OCI-LY3 (cell line): Measurements from ENCODE around the gene TAMALIN.
A peak's percentile ranks its signal among the peaks of the same experiment; 100 is the strongest.

Source experiments
- H2AFZ ChIP-seq: fragments of 200-600, 300-600 bp; shearing (Covaris generic); 2 replicates; pipeline ENCODE4 v1.6.0; 2014; ENCODE audit warnings: antibody characterized with exemption, low read depth, low read length
- H3K27ac ChIP-seq: fragments of 200-600, 300-600 bp; sonication (generic); 2 replicates; pipeline ENCODE4 v1.5.1; 2014; ENCODE audit warnings: mild to moderate bottlenecking, low read length, moderate library complexity, mixed read lengths
- H3K27me3 ChIP-seq: fragments of 200-600, 300-600 bp; sonication (generic); 2 replicates; pipeline ENCODE4 v1.6.1; 2014; ENCODE audit warnings: low read depth, low read length, mixed read lengths
- H3K36me3 ChIP-seq: fragments of 200-600, 300-600 bp; sonication (generic); replicated peaks from 2 replicates; pipeline ENCODE3; 2014; ENCODE audit warnings: low read depth, low read length, mixed read lengths
- H3K4me1 ChIP-seq: fragments of 300-600, 200-600 bp; sonication (generic); 2 replicates; pipeline ENCODE4 v1.6.1; 2014; ENCODE audit warnings: low read length, mixed read lengths
- H3K4me2 ChIP-seq: fragments of 200-600, 300-600 bp; sonication (generic); 2 replicates; pipeline ENCODE4 v1.6.1; 2014; ENCODE audit warnings: low read length, mixed read lengths
- H3K4me3 ChIP-seq: fragments of 300-600, 200-600 bp; sonication (generic); 2 replicates; pipeline ENCODE4 v1.5.1; 2014; ENCODE audit warnings: antibody characterized with exemption, mild to moderate bottlenecking, low read length, moderate library complexity
- H3K79me2 ChIP-seq: fragments of 300-600, 200-600 bp; shearing (Covaris generic); 2 replicates; pipeline ENCODE4 v1.6.1; 2014; ENCODE audit warnings: mild to moderate bottlenecking, low read length, mixed read lengths
- H3K9ac ChIP-seq: fragments of 300-600, 200-600 bp; shearing (Covaris generic); 2 replicates; pipeline ENCODE4 v1.6.0; 2014; ENCODE audit warnings: mild to moderate bottlenecking, low read length, moderate library complexity
- H3K9me3 ChIP-seq: fragments of 200-600, 300-600 bp; shearing (Covaris generic); 2 replicates; pipeline ENCODE4 v1.6.1; 2014; ENCODE audit warnings: low read length, mixed read lengths; ENCODE audit not compliant: insufficient read depth
- H4K20me1 ChIP-seq: fragments of 200-600, 300-600 bp; sonication (generic); 2 replicates; pipeline ENCODE4 v1.6.1; 2016; ENCODE audit warnings: low read length, mixed read lengths; ENCODE audit not compliant: insufficient read depth
- CTCF ChIP-seq: fragments of 200-600, 300-600 bp; sonication (generic); IDR thresholded peaks from 2 replicates; pipeline ENCODE4 v1.5.1; 2014; ENCODE audit warnings: antibody characterized with exemption, low read length, low read depth
- EZH2phosphoT487 ChIP-seq: fragments of 200-600 bp; shearing (Covaris generic); IDR thresholded peaks from 2 replicates; pipeline ENCODE4 v1.6.1; 2018; ENCODE audit warnings: antibody characterized with exemption, mixed run types, low read depth

Gene TAMALIN

GRCh38 chr12:52033446-52034140, 26.8 kb downstream of the TAMALIN start:
- peaks cover 36% of the 10 kb centered on the region for H3K27me3 ChIP-seq

GRCh38 chr12:52035190-52035589, 28.4 kb downstream of the TAMALIN start:
- no peak overlapping the region for H3K4me3 ChIP-seq
- no peak for TF ChIP-seq CTCF
- TF ChIP-seq EZH2phosphoT487, result no peak
- no peak overlapping the region for H3K27ac ChIP-seq
- no peaks in the 10 kb centered on the region for H3K36me3 ChIP-seq
- H2AFZ ChIP-seq, result no peak overlapping the region
- H3K9me3 ChIP-seq, result no peaks in the 10 kb centered on the region
- peaks cover 24% of the 10 kb centered on the region for H3K4me1 ChIP-seq
- no peak overlapping the region for H3K4me2 ChIP-seq
- no peak overlapping the region for H3K9ac ChIP-seq
- H4K20me1 ChIP-seq, result no peaks in the 10 kb centered on the region
- H3K27me3 ChIP-seq, result peaks cover 29% of the 10 kb centered on the region
- H3K79me2 ChIP-seq, result no peaks in the 10 kb centered on the region

More at GRCh38 chr12:52033446-52034140, 26.8 kb downstream of the TAMALIN start:
- H3K9me3 ChIP-seq, result no peaks in the 10 kb centered on the region
- peak overlapping the region; percentile 83 for H3K4me3 ChIP-seq
- no peaks in the 10 kb centered on the region for H3K79me2 ChIP-seq
- no peaks in the 10 kb centered on the region for H3K36me3 ChIP-seq
- peak overlapping the region; percentile 98 for H3K4me2 ChIP-seq
- peak overlapping the region; percentile 64; the same call in 1 of the 2 replicates for H2AFZ ChIP-seq
- H3K9ac ChIP-seq, result peak overlapping the region; percentile 66
- TF ChIP-seq EZH2phosphoT487, result no peak
- no peak for TF ChIP-seq CTCF
- no peak overlapping the region for H3K27ac ChIP-seq
- no peaks in the 10 kb centered on the region for H4K20me1 ChIP-seq
- peaks cover 24% of the 10 kb centered on the region for H3K4me1 ChIP-seq

- Histone ChIP-seq H3K4me1 (peaks cover 24% of the 10 kb centered on the region), H2AFZ (no peak overlapping the region), H3K79me2 (no peaks in the 10 kb centered on the region), H3K9me3 (no peaks in the 10 kb centered on the region), H3K27ac (no peak overlapping the region), H3K4me3 (no peak overlapping the region), H3K27me3 (peaks cover 29% of the 10 kb centered on the region), H3K4me2 (peak overlapping the region; percentile 96), H4K20me1 (no peaks in the 10 kb centered on the region), H3K36me3 (no peaks in the 10 kb centered on the region), H3K9ac (no peak overlapping the region)
- no peak for TF ChIP-seq CTCF
Measured at GRCh38 chr12:52035926-52036325, 29.2 kb downstream of the TAMALIN start.

- TF ChIP-seq EZH2phosphoT487 (no peak), CTCF (no peak)
- Histone ChIP-seq H3K9ac (peak overlapping the region; percentile 57), H3K4me3 (peak overlapping the region; percentile 86), H4K20me1 (no peaks in the 10 kb centered on the region), H3K27ac (no peak overlapping the region), H3K4me1 (peaks cover 26% of the 10 kb centered on the region), H3K27me3 (peaks cover 29% of the 10 kb centered on the region), H3K4me2 (peak overlapping the region; percentile 96), H3K36me3 (no peaks in the 10 kb centered on the region), H3K9me3 (no peaks in the 10 kb centered on the region), H2AFZ (peak overlapping the region; percentile 63), H3K79me2 (no peaks in the 10 kb centered on the region)
Measured at GRCh38 chr12:52036587-52037171, 29.9 kb downstream of the TAMALIN start.
